ENCODE measurements around the gene KLHDC7A. TPM values are rescaled to one million over a fixed set of nuclear protein-coding genes. Genes with fewer than 3 reads are reported as not detected.
"Not testable (repeated sequence)": the region's sequence is repeated elsewhere in the genome, so short reads cannot be mapped to it uniquely, and the experiment has no call there.

The KLHDC7A gene
- total RNA-seq, result not detected

- DNase-seq (ENCODE audit: low read depth in 2 of 3, low spot score in 2 of 3), result no peak
These were observed at the start of gene KLHDC7A for GRCh38 chr1:18480315-18481189. TSS of gene KLHDC7A (plus strand) at chr1:18480930. CDS start at chr1:18480982, 52 bp downstream.

GRCh38 chr1:18434041-18434440, 46.7 kb upstream of the KLHDC7A start:
- DNase-seq (ENCODE audit: low read depth in 2 of 3, low spot score in 2 of 3), result no peak

GRCh38 chr1:18440385-18441226, 40.1 kb upstream of the KLHDC7A start:
- DNase-seq (ENCODE audit: low read depth in 2 of 3, low spot score in 2 of 3), result no peak

DNA sequence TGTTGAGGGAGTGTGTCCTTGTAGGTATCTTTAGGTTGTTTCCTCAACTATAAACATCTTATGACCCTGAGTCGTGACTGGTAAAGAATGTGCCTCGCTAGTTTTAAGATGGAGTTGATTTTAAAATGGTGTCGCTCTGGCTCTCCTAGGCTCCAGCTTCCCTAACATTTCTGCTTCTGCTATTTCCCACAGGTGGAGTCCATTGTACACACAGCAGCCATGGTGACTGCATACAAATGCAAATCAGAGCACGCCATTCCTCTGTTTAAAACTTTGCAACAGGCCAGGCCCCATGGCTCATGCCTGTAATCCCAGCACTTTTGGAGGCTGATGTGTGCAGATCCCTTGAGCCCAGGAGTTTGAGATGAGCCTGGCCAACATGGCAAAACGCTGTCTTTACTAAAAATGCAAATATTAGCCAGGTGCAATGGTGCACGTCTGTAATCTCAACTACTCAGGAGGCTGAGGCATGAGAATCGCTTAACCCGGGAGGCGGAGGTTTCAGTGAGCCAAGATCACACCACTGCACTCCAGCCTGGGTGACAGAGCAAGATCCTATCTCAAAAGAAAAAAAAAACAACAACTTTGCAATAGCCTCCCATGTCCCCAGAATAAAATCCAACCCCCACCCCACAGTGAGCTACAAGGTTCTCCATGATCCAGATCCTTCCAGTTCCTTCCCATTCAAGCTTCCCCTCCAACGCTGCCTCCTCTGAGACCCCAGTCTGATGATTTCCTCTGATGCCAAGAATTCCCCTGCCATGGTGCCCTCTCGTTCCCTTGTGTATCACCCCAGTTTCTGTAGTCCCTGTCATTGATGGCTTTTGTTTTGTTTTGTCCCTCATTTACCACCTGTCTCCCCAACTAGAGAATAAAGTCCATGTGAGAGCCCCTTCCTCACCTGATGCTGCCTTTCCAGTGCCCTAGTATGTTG, 36.9 kb upstream of the KLHDC7A start:
- DNase-seq (ENCODE audit: low read depth in 2 of 3, low spot score in 2 of 3), result no peak

DNA sequence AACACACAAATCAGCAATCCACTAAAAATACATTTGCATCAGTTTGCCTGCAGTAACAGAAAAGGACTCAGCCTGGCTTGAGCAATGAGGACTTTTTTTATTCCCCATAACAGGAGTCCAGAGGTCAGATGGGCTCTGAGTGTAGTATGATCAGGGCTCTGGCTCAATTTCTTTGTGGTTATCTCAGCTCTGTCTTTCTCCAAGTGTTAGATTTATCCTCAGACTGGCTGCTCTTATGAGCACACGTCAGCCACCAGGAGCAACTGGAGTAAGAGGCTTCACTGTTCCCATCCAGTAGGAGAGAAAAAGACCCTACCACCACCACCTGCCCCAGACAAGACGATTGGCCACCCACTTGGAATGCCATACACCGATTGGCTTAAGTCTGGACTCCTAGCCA, 36.2 kb upstream of the KLHDC7A start:
- DNase-seq (ENCODE audit: low read depth in 2 of 3, low spot score in 2 of 3), result no peak

GRCh38 chr1:18446751-18447150, 34.0 kb upstream of the KLHDC7A start:
- no peak for DNase-seq (ENCODE audit: low read depth in 2 of 3, low spot score in 2 of 3)

- no peak for DNase-seq (ENCODE audit: low read depth in 2 of 3, low spot score in 2 of 3)
These were observed 33.1 kb upstream of the KLHDC7A start for GRCh38 chr1:18447509-18448220.

DNA sequence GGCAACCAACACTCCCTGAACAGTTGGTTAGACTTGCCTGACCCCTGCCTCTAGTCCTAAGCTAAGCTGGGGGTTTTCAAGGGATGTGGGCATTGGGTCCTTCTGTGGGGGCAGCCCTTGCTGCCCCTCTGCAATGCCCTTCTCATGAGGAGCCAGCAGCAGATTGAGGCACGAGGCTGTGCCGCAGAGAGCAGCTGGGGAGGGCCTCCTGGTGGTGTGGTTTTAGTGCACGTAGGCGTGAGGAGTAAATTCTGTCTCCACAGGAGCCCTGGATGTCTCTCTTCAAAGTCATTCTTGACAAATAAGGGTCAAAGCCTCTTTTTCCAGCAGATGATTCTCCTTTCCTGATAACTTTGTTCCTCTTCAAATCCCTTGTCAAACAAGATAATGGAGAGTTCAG, 31.8 kb upstream of the KLHDC7A start:
- no peak for DNase-seq (ENCODE audit: low read depth in 2 of 3, low spot score in 2 of 3)

GRCh38 chr1:18452550-18452949, 28.2 kb upstream of the KLHDC7A start:
- DNase-seq (ENCODE audit: low read depth in 2 of 3, low spot score in 2 of 3), result peak in 2 of 3 donors; percentile 6 to 8

GRCh38 chr1:18458133-18459092, 22.3 kb upstream of the KLHDC7A start:
- DNase-seq (ENCODE audit: low read depth in 2 of 3, low spot score in 2 of 3), result no peak

DNA sequence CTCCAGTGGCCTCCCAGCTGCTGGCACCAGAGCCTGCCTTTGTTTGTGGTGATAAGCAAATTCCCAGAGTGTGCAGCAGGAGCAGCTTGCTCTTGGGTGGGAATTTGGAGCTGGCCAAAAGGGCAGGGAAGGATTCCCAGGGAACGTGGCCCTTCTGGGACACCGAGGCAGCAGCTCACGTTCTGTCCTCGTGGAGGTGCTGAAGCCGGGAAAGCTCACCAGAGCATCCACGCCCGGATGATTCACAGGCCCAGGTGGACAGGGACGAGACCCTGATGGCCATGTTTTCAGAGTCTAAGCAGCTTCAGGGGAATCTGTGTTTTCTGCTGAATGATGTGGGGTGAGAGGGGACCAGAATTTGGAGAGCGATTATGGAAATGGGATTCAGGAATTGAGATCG, 19.1 kb upstream of the KLHDC7A start:
- DNase-seq (ENCODE audit: low read depth in 2 of 3, low spot score in 2 of 3), result no peak

GRCh38 chr1:18462517-18462916, 18.2 kb upstream of the KLHDC7A start:
- not testable (repeated sequence) for DNase-seq (ENCODE audit: low read depth in 2 of 3, low spot score in 2 of 3)

GRCh38 chr1:18463063-18463462, 17.7 kb upstream of the KLHDC7A start:
- DNase-seq (ENCODE audit: low read depth in 2 of 3, low spot score in 2 of 3), result no peak

DNA sequence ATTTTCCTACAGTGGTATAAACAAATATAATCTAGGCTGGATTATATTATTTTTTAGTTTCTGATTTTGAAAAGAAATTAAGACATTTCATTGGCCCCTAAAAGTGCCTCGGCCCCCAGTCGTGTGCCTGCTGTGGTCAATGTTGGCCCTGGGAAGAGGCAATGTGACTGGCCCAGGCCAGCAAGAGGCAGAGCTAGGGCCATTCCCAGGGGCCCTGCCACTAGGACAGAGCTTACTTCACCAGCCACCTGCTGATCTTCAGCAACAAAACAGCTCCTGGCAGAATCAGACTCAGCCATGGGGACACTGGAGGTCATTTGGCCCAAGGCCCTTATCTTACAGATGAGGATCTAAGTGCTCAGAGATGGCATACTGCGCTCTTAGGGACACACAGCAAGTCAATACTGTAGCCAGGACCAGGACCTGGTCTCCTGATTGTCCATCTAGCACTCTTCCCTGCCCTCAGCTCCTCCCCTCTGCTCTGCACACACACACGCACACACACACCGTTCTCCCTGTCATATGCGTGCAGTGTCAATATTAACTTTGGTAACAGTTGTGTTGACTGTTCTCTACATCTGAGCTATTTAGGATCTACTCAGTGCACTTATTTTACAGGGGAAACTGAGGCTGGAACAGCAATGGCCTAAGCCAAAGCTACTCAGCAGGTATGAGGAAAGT, 16.6 kb upstream of the KLHDC7A start:
- no peak for DNase-seq (ENCODE audit: low read depth in 2 of 3, low spot score in 2 of 3)

- no peak for DNase-seq (ENCODE audit: low read depth in 2 of 3, low spot score in 2 of 3)
These were observed 16.1 kb upstream of the KLHDC7A start for GRCh38 chr1:18464665-18465050.

DNA sequence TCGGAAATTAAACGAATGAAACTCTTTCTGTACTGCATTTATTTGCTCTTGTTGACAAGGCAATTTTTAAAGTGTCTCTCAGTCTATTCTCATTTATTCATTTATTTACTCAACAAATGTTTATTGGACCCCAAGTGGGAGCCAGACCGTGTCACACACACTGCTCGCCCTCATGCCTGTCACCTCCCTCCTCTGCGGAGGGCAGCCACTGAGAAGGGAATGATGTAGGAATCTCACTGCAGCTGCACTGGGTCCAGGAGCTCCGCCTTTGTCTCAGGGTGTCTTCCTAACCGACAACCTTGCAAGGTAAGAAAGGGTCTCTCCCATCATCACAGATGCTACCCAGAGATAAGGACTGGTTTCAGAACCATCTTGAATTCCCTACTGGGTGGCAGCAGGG, 14.1 kb upstream of the KLHDC7A start:
- no peak for DNase-seq (ENCODE audit: low read depth in 2 of 3, low spot score in 2 of 3)

- DNase-seq (ENCODE audit: low read depth in 2 of 3, low spot score in 2 of 3), result no peak
These were observed 12.2 kb upstream of the KLHDC7A start for GRCh38 chr1:18468570-18468969.

DNA sequence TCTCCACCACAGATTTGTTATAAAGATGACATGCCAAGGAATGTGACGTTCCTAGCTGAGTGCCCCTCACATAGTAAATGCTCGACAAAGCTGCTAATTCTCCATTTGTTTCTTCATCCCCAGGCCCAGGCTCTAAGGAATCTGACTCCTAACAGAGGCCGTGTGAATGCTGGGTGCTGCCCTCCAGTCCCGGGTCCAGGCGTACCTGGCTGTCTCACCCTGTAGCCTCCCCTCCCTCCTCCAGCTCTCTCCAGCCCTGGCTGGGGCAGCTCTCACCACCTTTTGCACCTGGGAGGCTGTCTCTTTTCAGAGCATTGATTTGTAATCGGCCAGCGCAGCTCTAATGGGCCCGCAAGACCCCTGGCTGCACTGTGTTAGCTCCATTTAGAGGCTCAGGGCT, 11.2 kb upstream of the KLHDC7A start:
- DNase-seq (ENCODE audit: low read depth in 2 of 3, low spot score in 2 of 3), result no peak
